Lung (tissue), 16 donors: ENCODE measurements around the gene MIPOL1. TPM values are rescaled to one million over a fixed set of nuclear protein-coding genes. Genes with fewer than 3 reads are reported as not detected.

Experiments used
- ATAC-seq: fragments of 200-7000 bp; cut with Tn5 transposase; one replicate; pipeline ENCODE4 v1.9.1; 2020; ENCODE audit warnings: moderate number of reproducible peaks; ENCODE audit not compliant: insufficient read depth, low FRiP score
- DNase-seq, 3 donors: peaks; one replicate each; pipeline ENCODE4 v3.0.0-alpha.2; 2013 to 2017
- H3K27ac ChIP-seq, 2 donors: one replicate each; pipeline ENCODE4 v1.5.1; 2013; ENCODE audit warnings: mild to moderate bottlenecking in 2 of 2, moderate library complexity in 2 of 2, control low read depth in 1 of 2, inconsistent platforms in 1 of 2, low read depth in 1 of 2, low read length in 1 of 2
- H3K27me3 ChIP-seq, 3 donors: one replicate each; pipeline ENCODE4 v1.5.1; 2013; ENCODE audit warnings: low read length in 2 of 3; ENCODE audit not compliant: control insufficient read depth in 3 of 3, insufficient read depth in 3 of 3
- H3K36me3 ChIP-seq, 4 donors: one replicate each; pipeline ENCODE4 v1.5.1; 2013; ENCODE audit warnings: low read length in 4 of 4, mild to moderate bottlenecking in 1 of 4, moderate library complexity in 1 of 4; ENCODE audit not compliant: control insufficient read depth in 4 of 4, insufficient read depth in 4 of 4
- H3K4me1 ChIP-seq, 5 donors: one replicate each; pipeline ENCODE4 v1.5.1; 2013; ENCODE audit warnings: low read length in 5 of 5, mild to moderate bottlenecking in 2 of 5, moderate library complexity in 1 of 5; ENCODE audit not compliant: control insufficient read depth in 5 of 5, insufficient read depth in 5 of 5
- H3K4me3 ChIP-seq: one replicate; pipeline ENCODE4 v1.5.1; 2013; ENCODE audit warnings: mild to moderate bottlenecking, control low read depth, moderate library complexity
- H3K9ac ChIP-seq, 2 donors: one replicate each; pipeline ENCODE4 v1.5.1; 2013; ENCODE audit warnings: low read length in 2 of 2, control low read depth in 1 of 2; ENCODE audit not compliant: insufficient read depth in 1 of 2
- H3K9me3 ChIP-seq, 4 donors: one replicate each; pipeline ENCODE4 v1.5.1; 2013; ENCODE audit warnings: low read length in 3 of 4, mild to moderate bottlenecking in 1 of 4, moderate library complexity in 1 of 4; ENCODE audit not compliant: control insufficient read depth in 4 of 4, insufficient read depth in 3 of 4
- WGBS, 2 donors: extraction: QIAGEN DNeasy Blood & Tissue Kit; methylation state at CpG; one replicate each; pipeline ENCODE4 v1.1.7; 2013; 5-methylcytosine and 5-hydroxymethylcytosine counted together
- long read RNA-seq, 5 donors: transcript quantifications; one replicate each; lab custom pipeline, GENCODE V29; 2026
- polyA plus RNA-seq, 2 donors: library from polyadenylated mRNA; stranded (reverse); fragments of 200-250 nt; gene quantifications; one replicate each; pipeline ENCODE4 v1.2.1, GENCODE V29; 2013
- total RNA-seq, 2 donors: library from RNA; depleted of rRNA in 1 of 2; stranded (reverse); fragments of >200 nt in 1 of 2; gene quantifications; one replicate each; pipeline ENCODE4 v1.2.1, GENCODE V29; 2014 to 2021
- TF ChIP-seq, protein P1 (sequence below): IDR thresholded peaks from 2 replicates; pipeline ENCODE4 v1.5.1; 2012; ENCODE audit warnings: mild to moderate bottlenecking; ENCODE audit errors: control extremely low read depth, extremely low read depth
- donor health status: control.
- donor health status: control.
- donor health status: Bipolar disorder and iron deficiency.
- donor health status: healthy.
- donor health status: DM: yes; HTN: yes; CAD: no.

Gene MIPOL1, protein sequence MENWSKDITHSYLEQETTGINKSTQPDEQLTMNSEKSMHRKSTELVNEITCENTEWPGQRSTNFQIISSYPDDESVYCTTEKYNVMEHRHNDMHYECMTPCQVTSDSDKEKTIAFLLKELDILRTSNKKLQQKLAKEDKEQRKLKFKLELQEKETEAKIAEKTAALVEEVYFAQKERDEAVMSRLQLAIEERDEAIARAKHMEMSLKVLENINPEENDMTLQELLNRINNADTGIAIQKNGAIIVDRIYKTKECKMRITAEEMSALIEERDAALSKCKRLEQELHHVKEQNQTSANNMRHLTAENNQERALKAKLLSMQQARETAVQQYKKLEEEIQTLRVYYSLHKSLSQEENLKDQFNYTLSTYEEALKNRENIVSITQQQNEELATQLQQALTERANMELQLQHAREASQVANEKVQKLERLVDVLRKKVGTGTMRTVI
- total RNA-seq (10 to 100 TPM; 11.5 to 49.9 TPM), polyA plus RNA-seq (1 to 10 TPM; 2.3 to 2.6 TPM)
- long read RNA-seq, donor 1, result 0 reads
- long read RNA-seq, donor 2, result 0 reads
- long read RNA-seq, donor 3, result 0 reads
- long read RNA-seq, donor 4, result 0 reads
- long read RNA-seq, donor 5, result 0 reads

DNA sequence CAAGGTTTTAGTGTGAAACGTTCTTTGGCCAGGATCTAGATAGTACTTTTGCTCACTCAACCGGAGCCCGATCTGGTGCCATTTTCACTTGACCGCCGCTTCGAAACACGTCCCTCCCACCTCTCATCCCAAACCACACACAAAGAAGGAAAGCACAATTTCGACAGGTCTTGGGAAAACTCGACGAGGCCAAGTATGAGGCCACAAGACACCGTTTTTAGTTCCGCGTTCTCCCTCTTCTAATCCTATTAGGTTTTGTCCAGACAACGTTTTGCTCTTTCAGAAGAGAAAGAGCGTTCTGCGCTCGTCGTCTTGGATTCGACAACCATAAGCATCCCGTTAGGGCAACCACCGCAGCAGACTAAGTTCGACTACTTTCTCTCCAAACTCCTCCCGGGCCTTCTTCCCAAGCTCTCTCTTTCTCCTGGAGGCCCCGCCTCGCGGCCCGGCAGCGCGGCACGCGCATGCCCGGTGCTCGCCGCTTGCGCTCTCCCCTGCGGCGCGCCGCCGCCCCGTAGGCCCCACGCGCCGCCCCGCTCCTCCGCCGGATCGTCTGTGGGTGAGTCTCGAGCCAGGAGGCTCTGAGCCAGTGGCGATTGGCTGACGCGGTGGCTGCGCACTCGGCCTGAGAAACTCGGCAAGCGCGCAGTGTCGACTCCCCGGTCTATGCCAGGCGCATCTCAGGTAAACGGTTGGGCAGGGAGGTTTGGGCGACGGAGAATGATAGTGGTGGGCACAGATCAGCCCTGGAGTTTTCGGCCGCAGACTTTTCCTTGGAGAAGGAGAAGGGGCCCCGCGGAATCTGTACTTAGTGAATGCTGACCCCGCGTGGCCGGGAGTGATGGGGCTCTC, at the start of gene MIPOL1:
Gene MIPOL1, plus strand, starts transcription at position 517 of the 852 bp plus-strand sequence. CDS start 49,952 bp downstream, outside the sequence.
- WGBS, 2 donors, result 3 to 4% methylated on average over 69 to 70 of the region's 70 CpGs
- Histone ChIP-seq H3K9me3 (peaks cover 0 to 1% (median 0%) of the 10 kb centered on the region in 4 donors), H3K4me3 (peak within 1 kb of the TSS; percentile 82), H3K4me1 (peaks cover 0 to 10% (median 0%) of the 10 kb centered on the region in 5 donors), H3K27ac (peak within 1 kb of the TSS; percentile 67 to 96), H3K36me3 (no peaks in the 10 kb centered on the region), H3K27me3 (no peaks in the 10 kb centered on the region), H3K9ac (peak within 1 kb of the TSS; percentile 81 to 89)
- DNase-seq, result peak; percentile 90 to 96 (median 91)
- peak; percentile 97 for ATAC-seq
- TF ChIP-seq, protein P1, sequence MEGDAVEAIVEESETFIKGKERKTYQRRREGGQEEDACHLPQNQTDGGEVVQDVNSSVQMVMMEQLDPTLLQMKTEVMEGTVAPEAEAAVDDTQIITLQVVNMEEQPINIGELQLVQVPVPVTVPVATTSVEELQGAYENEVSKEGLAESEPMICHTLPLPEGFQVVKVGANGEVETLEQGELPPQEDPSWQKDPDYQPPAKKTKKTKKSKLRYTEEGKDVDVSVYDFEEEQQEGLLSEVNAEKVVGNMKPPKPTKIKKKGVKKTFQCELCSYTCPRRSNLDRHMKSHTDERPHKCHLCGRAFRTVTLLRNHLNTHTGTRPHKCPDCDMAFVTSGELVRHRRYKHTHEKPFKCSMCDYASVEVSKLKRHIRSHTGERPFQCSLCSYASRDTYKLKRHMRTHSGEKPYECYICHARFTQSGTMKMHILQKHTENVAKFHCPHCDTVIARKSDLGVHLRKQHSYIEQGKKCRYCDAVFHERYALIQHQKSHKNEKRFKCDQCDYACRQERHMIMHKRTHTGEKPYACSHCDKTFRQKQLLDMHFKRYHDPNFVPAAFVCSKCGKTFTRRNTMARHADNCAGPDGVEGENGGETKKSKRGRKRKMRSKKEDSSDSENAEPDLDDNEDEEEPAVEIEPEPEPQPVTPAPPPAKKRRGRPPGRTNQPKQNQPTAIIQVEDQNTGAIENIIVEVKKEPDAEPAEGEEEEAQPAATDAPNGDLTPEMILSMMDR, result peak; percentile 1

- Histone ChIP-seq H3K27me3 (no peaks in the 10 kb centered on the region), H3K36me3 (no peaks in the 10 kb centered on the region), H3K9me3 (peaks cover 0 to 2% (median 0%) of the 10 kb centered on the region in 4 donors), H3K4me1 (no peaks in the 10 kb centered on the region), H3K9ac (no peak overlapping the region), H3K4me3 (no peak overlapping the region), H3K27ac (no peak overlapping the region)
- WGBS, 2 donors, result 0% methylated on average over 3 of the region's 3 CpGs
- ATAC-seq (no peak), DNase-seq (peak in 2 of 3 donors; percentile 55 to 66)
- TF ChIP-seq, protein P1, result peak; percentile 28
Observed at GRCh38 chr14:37150414-37150813, 47.3 kb upstream of the MIPOL1 start.

DNA sequence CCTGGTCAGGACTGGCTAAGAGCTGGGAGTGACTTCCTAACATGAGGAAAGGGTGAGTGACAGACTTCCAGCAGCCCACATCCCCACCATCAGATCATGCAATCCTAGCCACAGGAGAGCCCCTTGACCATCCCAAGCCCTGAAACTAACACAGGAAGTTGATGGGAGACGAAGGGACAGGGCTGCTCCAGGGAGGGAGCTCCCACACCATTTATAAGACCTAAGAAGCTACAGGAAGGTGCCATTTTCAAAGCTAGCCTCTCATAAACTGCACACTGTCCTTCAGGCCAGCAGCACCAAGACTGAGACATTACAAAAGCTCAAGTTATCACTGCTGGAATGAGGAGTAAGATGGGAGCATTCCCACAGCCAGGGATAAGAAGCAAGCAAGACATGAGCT, 44.7 kb upstream of the MIPOL1 start:
- TF ChIP-seq, protein P1, result no peak
- WGBS, 2 donors, result 42 to 61% methylated on average over 1 of the region's 1 CpG
- no peaks in the 10 kb centered on the region for H3K36me3 ChIP-seq
- no peak overlapping the region for H3K4me3 ChIP-seq
- H3K4me1 ChIP-seq, result no peaks in the 10 kb centered on the region
- H3K9me3 ChIP-seq, result peaks cover 0 to 3% (median 1%) of the 10 kb centered on the region in 4 donors
- no peak overlapping the region for H3K27ac ChIP-seq
- DNase-seq (no peak), ATAC-seq (no peak)
- no peaks in the 10 kb centered on the region for H3K27me3 ChIP-seq
- H3K9ac ChIP-seq, result no peak overlapping the region
